ENCODE data around the gene CALML4.
"Not testable (repeated sequence)": the region's sequence is repeated elsewhere in the genome, so short reads cannot be mapped to it uniquely, and the experiment has no call there.

Gene CALML4

DNA sequence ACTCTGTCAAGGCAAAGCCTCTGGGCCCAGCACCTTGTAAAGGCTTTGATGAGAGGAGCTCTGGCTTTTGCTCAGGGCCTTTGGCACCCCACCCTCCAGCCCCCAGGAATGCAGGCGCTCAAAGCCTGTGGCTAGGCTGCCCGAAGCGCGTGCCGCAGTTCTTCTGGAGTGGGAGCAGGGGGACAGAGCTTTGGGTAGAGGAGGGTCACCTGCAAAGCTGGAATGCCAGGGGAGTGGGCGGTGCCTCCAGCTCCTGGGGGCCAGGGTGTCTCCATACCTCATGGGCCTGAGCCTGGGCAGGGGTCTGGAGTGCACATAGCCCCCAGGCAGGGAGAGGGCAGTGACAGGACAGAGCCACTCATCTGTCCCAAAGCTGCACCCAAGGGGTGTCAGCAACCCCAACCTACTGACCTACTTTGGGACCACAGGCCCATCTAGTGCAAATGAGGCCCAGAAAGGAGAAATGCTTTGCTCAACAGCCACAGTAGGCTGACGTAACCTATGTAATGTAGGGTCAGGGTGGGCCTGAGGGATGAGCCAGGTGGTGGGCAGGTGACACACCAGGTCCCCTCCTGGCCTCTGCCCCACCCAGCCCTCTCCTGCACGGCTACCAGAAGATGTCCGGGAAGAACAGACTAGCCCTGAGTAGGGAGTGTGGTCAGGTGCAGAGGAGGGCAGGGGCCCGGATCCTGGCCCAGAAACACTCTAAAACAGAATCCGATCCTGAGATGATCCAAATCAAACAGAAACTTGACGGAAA is 2.2 kb upstream of the CALML4 start:
- DNase-seq = no peak

DNA sequence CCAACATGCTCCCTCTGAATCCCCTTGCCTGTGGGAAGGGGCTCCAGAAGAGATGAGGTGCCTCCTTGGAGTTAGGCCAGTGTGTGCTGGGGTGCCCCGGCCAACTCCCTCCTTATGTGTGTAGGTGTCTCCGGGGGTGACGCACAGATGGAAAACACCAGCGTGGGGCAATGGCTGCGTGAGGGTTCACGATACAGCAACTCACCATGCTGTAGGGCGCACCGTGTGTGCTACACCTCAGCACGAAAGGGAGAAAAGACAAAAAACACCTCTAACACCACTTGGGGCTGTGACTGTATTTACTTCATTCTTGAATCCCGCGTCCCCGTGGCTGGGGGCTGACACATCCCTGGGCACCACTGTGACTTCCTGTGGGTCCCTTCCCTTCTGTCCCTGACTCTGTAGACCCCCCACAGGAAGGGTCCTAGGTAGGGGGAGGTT is 1.6 kb upstream of the CALML4 start:
- DNase-seq = no peak

DNA sequence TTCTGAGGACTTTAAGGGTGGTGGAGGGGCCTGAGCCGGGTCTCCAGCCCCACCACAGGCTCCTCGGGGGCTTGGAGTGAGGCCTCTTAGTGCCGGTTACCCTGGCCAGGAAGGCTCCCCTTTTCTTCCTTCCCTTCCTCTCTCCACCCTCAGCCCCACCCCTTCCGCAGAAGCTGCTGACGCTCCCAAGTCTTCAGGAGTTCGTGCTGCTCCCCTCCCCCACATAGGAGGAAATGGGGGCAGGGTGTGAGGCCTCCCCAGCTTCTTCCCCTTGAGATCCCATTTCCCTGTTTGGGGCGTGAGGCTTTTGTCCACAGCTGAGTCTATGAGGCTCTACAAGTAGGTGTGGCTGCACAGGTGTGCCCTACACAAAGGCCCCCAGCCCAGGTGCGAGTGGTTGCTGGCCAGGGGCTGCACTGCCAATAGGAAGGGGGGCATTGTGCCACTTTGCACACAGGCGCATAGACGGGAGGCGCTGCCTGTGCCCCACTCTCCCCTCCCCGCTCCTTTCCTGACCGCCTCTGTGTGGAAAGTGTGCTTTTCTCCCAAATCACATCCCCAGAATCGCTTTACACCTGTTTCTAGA is 915 bp upstream of the CALML4 start:
- no peak for DNase-seq

DNA sequence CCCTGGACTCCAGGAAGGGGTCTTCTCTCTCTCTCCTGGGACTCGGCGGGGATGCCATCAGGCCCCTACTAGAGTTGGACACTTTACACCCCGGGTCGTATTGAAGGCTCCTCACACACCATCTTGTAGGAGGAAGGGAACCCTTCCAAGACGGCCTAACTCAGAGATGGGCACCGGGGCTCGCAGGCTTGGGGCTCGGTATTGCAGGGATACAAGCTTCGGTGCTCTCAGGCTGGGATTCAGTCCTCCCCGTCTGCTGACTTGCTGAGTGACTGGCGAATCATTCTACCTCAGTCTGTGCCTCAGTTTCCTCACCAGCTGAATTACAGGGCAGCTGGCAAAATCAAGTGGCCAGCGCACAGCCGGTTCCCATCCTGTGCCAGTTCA is 419 bp upstream of the CALML4 start:
- no peak for DNase-seq

DNA sequence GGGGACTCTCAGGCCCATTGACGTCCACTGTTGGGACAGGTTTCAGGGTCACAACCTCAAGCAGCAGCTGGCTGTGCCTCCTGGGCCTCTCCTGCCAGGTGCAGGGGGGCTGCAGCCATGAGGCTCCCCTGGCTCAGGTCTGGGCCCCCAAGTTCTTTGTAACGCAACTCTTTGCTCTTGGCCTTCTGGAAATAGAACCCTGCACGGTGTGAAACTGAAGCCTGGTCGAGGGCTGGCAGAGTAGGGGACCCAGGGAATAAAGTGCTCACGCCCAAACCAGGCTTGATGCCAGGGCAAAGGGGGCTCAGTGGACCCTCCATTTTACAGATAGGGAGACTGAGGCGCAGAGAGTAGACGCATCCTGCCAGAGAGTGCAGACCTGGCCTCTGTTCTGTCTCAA is 771 bp downstream of the CALML4 start:
- DNase-seq = no peak

DNA sequence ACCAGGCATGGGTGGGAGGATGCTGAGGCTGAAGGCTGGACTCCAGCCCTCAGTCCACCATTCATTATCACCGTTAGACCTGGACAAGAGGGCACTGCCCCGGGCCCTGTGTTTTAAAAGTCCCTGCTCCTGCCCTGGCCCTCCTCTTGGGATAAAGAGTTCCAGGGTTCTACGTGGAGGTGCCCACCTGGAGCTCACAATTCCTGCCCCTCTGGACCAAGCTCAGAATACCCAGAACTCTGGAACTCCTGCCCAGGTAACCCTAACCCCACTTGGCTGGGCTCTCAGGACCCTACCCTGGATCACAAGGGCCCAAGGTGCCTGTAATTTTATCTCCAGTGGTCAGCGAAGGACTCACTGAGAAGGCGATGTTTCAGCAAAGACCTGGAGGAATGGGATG is 1.2 kb downstream of the CALML4 start:
- no peak for DNase-seq

DNA sequence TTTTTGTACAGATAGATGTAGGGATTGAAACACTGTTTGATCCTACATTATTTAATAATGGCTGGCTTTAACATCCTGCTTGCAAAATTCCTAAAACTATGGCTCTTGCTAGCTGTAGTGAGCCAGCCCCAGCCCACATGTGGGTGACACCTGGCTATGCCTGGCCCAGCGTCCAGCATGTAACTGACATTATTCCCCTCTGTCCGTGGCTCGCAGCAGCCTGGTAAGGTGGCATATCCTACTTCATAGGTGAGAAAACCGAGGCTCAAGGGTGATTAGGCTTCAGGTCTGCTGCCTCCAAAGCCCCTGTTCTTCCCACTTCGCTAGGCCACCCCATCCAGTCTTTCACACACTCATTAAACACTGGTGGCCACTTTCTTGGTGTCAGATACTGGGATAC is 1.6 kb downstream of the CALML4 start:
- no peak for DNase-seq

DNA sequence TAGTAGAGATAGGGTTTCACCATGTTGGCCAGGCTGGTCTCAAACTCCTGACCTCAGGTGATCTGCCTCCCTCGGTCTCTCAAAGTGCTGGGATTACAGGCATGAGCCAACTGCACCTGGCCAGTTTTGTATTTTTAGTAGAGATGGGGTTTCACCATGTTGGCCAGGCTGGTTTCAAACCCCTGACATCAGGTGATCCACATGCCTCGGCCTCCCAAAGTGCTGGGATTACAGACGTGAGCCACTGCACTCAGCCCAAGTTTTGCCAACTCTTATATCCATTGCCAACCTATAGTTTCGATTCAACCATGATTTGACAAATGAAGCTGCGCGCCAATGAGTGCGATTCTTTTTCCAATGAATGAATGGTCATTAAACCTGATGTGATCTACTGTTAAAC is 2.1 kb downstream of the CALML4 start:
- not testable (repeated sequence) for DNase-seq

DNA sequence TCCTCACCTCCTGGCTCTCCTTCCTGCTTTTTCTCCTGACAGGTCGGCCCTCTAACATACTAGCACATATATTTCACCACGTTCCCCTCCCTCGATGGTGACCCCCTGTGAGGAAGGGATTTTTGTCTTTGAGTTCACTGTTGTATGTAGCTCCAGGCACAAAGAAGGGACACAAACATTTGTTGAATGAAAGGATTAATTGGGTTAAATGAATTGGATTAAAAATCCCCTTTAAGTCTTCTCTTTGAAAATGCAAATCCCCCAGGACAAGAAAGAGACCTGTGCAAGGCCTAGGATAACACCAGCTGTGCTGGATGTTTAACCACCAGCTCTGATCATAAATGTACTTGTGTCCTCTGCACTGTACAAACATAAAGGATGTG is 3.3 kb downstream of the CALML4 start:
- DNase-seq = peak in 1 of 3 experiments; percentile 17

DNA sequence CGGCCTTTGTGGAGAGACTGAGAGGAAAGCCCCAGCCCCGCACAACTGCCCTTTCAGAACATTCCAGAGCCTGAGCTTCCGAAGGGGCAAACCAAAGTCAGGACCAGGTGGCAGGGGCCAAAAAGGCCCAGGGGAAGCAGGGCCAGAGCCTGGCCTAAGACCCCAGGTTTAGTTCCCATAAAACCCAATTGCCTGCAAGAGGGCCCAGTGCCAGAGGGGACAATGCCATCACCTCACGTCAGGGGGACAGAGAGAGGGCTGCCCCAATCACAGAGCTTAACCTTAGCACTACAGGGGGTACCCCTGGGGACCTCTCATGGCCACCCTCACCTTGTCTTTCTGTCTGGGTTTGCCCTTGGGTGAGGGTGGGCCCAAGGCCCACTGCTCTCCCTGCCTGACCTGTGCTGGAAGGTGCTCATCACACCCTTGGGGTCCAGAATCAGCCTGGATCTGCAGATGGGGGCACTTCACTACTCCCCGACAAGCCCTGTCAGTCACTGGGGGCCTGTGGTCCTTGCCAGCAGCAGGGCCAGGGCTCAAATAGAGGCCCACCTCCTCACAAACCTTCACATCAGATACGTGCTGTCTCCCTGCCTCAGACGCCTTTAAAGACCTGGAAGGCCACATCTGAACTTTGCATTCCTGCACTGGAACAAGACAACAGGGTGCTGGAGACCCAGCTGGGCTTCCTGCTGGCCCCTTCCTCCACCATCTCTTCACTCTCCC is 3.8 kb downstream of the CALML4 start:
- DNase-seq = no peak

DNA sequence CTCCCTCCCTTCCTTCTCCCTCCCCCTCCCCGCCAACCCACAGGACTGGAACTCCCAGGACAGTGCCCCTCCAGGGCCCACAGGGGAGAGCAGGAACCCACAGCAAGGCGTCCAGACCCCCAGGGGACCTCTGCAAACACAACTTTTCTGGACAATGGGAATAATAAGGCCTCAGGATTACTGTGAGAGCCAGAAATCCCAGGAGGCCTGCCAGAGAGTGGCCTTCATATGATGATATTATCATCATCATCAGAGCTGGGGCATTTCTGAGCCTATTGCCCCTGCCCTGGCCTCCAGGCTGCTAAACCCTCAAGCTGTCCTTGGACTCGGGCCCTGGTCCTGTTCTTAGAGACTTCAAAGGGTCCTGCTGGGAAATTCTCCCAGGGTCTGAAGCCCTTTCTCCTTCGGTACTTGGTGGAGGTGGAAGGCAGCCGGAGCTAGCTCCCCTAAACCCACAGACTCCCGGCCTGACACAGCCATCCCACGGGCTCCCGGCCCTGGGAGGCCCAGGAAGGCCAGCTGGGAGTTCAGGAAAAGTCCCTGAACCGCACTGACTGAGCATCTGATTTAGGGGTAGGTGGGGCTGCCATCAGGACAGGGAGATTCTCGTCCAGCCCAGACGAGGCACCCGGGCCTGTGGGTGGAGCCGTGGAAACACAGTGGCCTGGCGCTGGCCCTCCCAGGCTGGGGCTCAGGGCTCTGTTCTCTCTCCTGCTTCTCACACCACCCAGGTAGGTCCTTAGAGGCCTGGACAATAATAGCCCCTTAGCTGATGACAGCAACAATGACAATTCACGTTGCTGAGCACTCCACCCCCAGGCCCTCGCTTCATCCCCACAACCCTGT is 4.9 kb downstream of the CALML4 start:
- peak in 1 of 3 experiments; percentile 33 for DNase-seq

DNA sequence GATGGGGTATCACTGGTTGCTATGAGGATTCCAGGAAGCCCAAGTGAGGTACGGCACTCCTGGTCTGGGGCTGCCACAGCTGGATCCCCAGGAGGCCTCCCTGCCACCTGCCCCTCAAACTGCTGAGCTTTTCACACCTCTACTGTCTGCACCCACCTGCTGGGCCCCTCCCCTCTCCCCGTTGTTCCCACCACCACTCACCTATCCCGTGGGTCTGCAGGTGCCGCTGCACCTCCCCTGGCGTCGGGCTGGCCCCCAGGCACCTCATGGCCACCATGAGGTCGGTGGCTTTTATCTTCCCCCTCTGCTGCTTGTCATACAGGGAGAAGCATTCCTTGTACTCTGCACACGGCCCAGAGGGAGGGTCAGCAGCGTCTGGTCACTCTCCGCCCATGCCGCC is 5.8 kb downstream of the CALML4 start:
- DNase-seq = peak in 2 of 3 experiments; percentile 51 to 70

DNA sequence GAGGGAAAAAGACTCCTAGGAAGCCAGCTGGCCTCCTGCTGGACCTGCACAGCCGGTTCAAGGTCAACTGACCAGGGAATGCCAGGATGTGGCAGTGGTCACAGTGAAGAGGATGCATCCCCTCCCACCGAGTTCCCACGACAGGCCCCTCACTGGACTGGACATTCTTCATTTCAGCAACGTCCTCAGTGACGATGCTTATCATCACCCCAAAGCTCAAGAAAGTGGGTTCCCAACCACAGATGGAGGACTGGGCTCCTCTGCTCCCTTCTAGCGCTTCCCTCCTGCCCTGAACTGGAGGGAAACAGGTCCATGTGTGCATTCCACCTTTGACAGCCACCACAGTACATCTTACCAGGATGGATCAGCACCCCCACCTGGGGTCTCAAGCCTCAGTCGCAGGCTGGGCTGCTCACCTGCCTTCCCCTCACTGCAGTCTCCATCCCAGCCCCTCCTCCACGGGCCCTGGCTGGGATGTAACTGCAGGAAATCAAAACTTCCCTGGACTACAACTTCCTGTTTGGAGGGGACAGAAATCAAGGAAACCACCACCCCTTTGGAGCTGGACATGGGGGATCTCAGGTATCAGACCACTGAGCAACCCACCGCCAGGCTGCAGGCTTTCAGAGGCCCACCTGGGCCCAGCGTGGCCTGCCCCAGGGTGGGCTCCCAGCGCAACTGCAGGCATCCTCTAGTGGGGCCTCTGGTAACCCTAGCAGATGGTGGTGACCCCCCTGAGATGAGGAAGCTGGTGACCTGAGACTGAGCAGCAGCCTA is 7.3 kb downstream of the CALML4 start:
- no peak for DNase-seq

DNA sequence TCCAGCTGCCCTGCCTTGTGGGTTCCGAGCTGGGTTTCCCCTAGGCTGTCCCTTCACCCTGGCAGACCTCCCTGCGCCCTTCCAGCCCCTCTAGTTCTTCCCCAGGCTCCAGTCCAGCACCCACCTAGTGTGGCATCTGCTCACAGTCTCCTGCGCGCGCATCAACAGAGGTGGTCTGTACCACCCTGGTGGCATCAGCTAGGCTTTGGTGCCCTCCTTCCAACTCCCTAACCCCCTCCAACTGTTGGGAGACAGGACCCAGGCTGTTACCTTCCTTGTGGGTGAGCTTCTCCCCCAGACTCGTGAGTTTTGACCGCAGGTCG is 8.0 kb downstream of the CALML4 start:
- no peak for DNase-seq

DNA sequence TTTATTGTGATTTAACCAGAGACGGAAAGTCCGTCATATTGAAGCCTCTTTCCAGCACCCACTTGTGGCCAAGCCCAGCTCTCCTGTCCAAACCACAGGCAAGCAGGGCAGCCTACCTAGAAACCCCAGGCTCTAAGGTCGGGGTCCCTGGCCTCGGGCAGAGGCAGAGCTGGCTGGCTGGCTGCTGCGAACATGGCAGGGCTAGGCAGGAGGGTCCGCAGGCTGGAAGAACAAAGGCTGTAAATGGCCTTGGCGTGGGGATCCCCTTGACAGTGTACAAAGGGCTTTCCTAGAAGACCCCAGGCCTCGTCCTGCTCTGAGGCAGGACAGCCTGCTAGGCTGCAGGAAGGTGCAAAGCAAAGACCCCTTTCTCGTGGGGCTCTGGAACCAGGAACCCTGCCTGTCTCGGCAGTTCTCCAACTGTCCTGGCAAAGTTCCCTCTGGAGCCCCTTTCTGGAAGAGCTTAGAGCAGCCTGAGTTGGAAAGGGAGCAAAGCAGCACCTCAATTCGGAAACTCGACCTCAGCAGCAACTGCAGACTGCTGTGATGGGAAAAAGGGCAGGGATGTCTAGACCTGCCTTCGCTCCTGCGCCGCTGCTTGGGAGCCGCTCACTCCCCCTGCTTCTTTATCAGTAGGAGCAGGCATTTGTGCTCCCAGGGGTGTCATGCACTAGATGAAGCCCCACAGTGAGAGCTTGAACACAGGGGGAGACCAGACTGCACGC is 8.5 kb downstream of the CALML4 start:
- no peak for DNase-seq

DNA sequence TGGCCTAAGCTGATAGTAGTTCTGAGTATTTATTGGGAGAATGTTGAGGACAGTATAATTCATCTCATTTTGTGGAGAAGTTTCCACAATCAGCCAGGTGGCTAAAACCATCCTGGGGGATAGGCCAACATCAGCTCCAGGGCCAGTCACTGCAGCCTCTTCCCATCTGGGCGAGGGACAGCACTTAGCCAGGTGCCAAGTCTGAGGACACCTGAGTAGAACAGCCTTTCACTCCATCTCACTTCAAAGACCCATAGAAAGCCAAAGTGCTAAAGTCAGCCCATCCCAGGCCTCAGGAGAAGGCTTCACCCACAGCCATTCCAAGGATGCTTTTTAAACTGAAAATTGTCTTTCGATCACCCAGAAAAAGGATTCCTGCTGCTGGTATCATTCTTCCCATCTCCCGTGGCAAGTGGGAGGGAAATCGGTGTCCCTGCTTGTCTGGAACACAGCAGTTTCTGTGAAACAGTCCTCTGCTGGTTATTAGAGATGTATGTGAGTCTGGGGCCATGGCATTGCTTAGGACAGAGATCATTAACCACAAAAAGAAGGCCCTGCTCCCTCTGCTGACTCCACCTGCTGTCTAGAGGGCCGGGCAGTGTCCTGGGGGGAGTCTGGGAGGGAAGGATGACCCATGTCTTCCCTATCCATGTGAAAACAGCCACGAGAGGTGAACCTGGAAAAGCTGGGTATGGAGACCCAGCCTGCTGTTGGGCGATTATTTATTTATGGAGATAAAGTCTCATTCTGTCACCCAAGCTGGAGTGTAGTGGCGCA is 9.6 kb downstream of the CALML4 start:
- DNase-seq = no peak

DNA sequence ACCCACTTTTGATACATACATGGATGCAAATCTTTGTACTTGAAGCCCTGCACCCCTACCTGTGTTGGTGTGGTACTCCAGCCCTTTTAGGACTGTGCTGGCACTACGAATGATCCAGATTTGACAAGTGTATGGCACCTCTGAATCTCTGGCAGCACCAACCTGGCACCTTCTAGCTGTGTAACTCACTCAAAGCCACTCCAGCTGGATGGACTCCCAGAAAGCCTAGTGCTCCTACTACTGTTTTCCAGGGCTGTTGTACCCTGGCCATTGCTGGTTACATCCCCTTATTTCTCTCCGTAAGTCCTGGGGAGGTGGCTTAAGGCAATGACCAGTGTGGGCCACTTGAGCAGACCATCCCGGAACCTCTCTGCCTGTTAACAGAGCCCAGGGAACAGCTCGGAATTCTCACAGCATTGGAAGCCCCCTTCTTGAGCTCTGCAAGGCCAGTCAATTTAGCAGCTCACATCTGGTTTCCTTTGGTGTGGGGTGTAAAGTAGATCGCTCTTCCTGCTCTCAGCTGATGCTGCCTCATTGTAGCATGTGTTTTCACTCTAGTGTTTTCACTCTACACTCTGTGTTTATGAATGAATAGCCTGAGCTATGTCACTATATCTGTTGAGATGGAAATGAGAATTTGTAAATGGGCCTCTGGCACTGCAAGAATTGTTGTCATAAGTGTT is 12.2 kb downstream of the CALML4 start:
- DNase-seq = no peak

DNA sequence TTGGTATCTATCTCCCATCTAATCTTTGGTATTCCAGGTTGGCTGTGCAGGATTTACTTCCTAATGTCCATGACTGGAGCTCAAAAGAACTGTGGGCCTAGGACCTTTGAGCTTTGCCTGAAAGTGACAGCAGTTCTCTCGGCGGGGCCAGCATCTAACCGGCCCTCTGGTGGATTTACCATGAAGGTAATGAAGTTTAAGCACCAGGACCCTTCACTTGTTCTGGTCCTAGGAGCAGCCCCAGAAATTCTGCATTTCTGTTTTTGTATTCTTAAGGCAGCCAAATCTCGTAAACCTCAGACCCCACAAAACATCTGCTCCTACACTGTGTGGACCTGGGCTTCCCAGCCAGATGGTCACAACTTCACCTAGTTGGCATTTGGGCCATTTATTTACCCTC is 13.0 kb downstream of the CALML4 start:
- DNase-seq = no peak

DNA sequence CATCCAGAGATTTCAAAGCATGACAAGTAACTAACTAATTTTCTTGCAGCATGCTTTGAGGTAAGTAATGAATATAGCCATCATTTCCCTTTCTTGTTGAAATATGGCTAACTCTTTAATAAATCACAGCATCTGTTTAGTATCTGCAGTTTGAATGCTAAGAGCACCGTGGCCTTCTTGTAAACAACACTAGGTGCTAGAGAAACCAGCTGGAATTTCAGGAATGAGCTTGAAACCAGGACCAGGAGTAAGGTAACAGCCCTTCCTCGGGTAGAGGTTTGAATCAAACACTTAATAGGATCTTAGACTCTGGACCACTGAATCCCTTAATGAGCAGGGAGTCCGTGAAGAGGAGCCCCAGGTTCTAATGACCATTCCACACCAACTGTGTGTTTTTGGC is 13.6 kb downstream of the CALML4 start:
- no peak for DNase-seq

DNA sequence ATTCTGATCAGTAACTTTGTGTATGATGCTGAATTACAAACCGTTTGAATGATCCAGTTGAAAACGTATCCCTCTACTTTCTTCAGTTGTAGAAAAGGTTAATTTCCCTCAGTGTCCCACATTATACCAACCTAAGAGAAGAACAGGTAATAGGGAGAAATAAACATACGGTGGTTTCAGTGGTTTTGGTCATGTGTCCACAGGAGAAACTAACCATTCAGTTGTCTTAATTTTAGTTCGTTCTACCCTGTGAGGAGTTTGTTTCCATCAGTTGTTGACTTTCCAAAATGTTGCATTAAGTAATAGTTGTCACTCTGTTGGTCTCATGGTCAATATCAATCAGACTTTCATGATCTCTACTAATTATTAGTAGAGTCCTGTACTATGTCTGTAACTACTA is 15.1 kb downstream of the CALML4 start:
- DNase-seq = no peak

DNA sequence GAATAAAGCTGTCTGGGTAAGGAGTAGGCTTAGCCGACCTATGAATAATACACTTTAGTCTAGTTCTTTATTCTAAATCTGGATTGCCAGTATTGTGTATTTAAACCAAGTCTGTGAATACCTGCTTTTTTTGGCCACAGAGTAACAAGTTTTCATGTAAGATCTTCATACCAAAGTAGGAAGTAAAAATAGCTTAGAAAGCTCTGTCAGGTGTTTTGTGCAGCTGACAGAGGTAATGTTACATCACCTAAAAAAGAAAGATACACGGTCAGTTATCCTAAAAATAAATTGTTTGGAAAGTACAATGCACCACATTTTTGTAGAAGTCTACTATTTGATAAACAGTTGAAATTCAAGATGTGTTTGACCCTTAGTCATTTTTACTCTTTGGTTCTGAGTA is 16.5 kb downstream of the CALML4 start:
- DNase-seq = no peak

Measured in NCI-H1417 (cell line).